GM18520 (cell line): ENCODE measurements around the gene ST6GALNAC3.
"Not testable (repeated sequence)": the region's sequence is repeated elsewhere in the genome, so short reads cannot be mapped to it uniquely, and the experiment has no call there.

Experiments
- ATAC-seq: cut with Tn5 transposase; IDR thresholded peaks from one replicate; pipeline ENCODE4 v1.9.1; 2021; ENCODE audit not compliant: unreplicated experiment

The ST6GALNAC3 gene

GRCh38 chr1:76317299-76317900, 242.9 kb downstream of the ST6GALNAC3 start:
- ATAC-seq, result no peak

GRCh38 chr1:76330991-76331603, 256.6 kb downstream of the ST6GALNAC3 start:
- peak; percentile 61 for ATAC-seq

- ATAC-seq, result no peak
Observed at GRCh38 chr1:76335882-76336281, 261.3 kb downstream of the ST6GALNAC3 start.

GRCh38 chr1:76336931-76337371, 262.4 kb downstream of the ST6GALNAC3 start:
- no peak for ATAC-seq

- no peak for ATAC-seq
Observed at GRCh38 chr1:76337542-76338219, 263.1 kb downstream of the ST6GALNAC3 start.

GRCh38 chr1:76340056-76340455, 265.5 kb downstream of the ST6GALNAC3 start:
- no peak for ATAC-seq

- ATAC-seq, result not testable (repeated sequence)
Observed at GRCh38 chr1:76341816-76342215, 267.3 kb downstream of the ST6GALNAC3 start.

GRCh38 chr1:76343356-76343755, 268.8 kb downstream of the ST6GALNAC3 start:
- no peak for ATAC-seq

- no peak for ATAC-seq
Observed at GRCh38 chr1:76351655-76352054, 277.1 kb downstream of the ST6GALNAC3 start.

- ATAC-seq, result no peak
Observed at GRCh38 chr1:76352741-76353435, 278.3 kb downstream of the ST6GALNAC3 start.

- ATAC-seq, result no peak
Observed at GRCh38 chr1:76354236-76354635, 279.7 kb downstream of the ST6GALNAC3 start.

GRCh38 chr1:76366726-76367125, 292.2 kb downstream of the ST6GALNAC3 start:
- ATAC-seq, result no peak

GRCh38 chr1:76371941-76372340, 297.4 kb downstream of the ST6GALNAC3 start:
- no peak for ATAC-seq

GRCh38 chr1:76374086-76374485, 299.5 kb downstream of the ST6GALNAC3 start:
- ATAC-seq, result no peak

- ATAC-seq, result no peak
Observed at GRCh38 chr1:76377247-76377646, 302.7 kb downstream of the ST6GALNAC3 start.

GRCh38 chr1:76379506-76379905, 305.0 kb downstream of the ST6GALNAC3 start:
- ATAC-seq, result no peak

- ATAC-seq, result no peak
Observed at GRCh38 chr1:76381450-76382097, 307.0 kb downstream of the ST6GALNAC3 start.

GRCh38 chr1:76388261-76388660, 313.7 kb downstream of the ST6GALNAC3 start:
- no peak for ATAC-seq

- no peak for ATAC-seq
Observed at GRCh38 chr1:76390456-76390855, 315.9 kb downstream of the ST6GALNAC3 start.

GRCh38 chr1:76395059-76395458, 320.5 kb downstream of the ST6GALNAC3 start:
- no peak for ATAC-seq

GRCh38 chr1:76402128-76402527, 327.6 kb downstream of the ST6GALNAC3 start:
- no peak for ATAC-seq
